K562 (cell line): ENCODE data around the gene UBR4. TPM values are rescaled to one million over a fixed set of nuclear protein-coding genes. Genes with fewer than 3 reads are reported as not detected.

ENCODE experiments used
- ATAC-seq: fragments of 200-7000 bp; cut with Tn5 transposase; 3 replicates; pipeline ENCODE4 v1.9.1; 2020; ENCODE audit warnings: moderate library complexity
- BruUV-seq: library from RNA; stranded (reverse); fragments of 400-500 nt; replicated peaks from 2 replicates; lab custom pipeline; 2021; lab: Mats Ljungman, UMichigan
- CTCF ChIA-PET: fragments of 300-600 bp; formaldehyde crosslinking; extraction: SDS; loops from one replicate; lab custom pipeline; 2021; ENCODE audit warnings: low intra/inter-chr PET ratio; lab: Yijun Ruan, JAX
- POLR2A ChIA-PET: fragments of 300-600, 350-650 bp; sonication (Branson Sonifier 250); formaldehyde crosslinking; extraction: SDS; loops from one replicate; lab custom pipeline; 2021; ENCODE audit warnings: antibody characterized with exemption, inconsistent platforms; lab: Yijun Ruan, JAX
- DNase-seq, 4 experiments: peaks; one replicate each; pipeline versions ENCODE4 v3.0.0 to v3.0.0-alpha.2; 2011 to 2018; ENCODE audit warnings: low spot score in 3 of 4, mixed read lengths in 3 of 4; ENCODE audit errors: extremely low read depth in 1 of 4
- FAIRE-seq: peaks from 2 replicates; lab custom pipeline; 2011; peaks lifted over from hg19 to GRCh38; lab: Jason Lieb, UNC
- H2AFZ ChIP-seq: 2 replicates; pipeline ENCODE4 v1.6.0; 2011; ENCODE audit warnings: low read depth, low read length, control low read depth, inconsistent platforms
- H3K27ac ChIP-seq: fragments of 200-600 bp; 3 replicates; pipeline ENCODE4 v1.8.0; 2011; ENCODE audit warnings: low read depth, mild to moderate bottlenecking, control low read depth, inconsistent platforms, low read length, moderate library complexity, mixed read lengths; ENCODE audit errors: extremely low read depth
- H3K27me3 ChIP-seq, 2 experiments: fragments of 300-600 bp in 1 of 2; 2 replicates in 1 of 2; 3 replicates in 1 of 2; pipeline versions ENCODE4 v1.6.0 to v1.8.0; 2011; ENCODE audit warnings: inconsistent platforms in 2 of 2, low read length in 2 of 2, mild to moderate bottlenecking in 1 of 2, mixed read lengths in 1 of 2, moderate library complexity in 1 of 2; ENCODE audit not compliant: control insufficient read depth in 2 of 2, insufficient read depth in 2 of 2
- H3K36me3 ChIP-seq: fragments of 300-600 bp; 3 replicates; pipeline ENCODE4 v1.8.0; 2011; ENCODE audit warnings: mild to moderate bottlenecking, low read length, inconsistent platforms; ENCODE audit not compliant: control insufficient read depth, insufficient read depth
- H3K4me1 ChIP-seq, 2 experiments: fragments of 200-600 bp in 1 of 2; replicated peaks in 1 of 2; 2 replicates in 1 of 2; 3 replicates in 1 of 2; pipeline versions ENCODE4 v1.5.1 to v1.8.0; 2011; ENCODE audit warnings: inconsistent platforms in 2 of 2, low read length in 2 of 2, mild to moderate bottlenecking in 1 of 2, mixed read lengths in 1 of 2, moderate library complexity in 1 of 2; ENCODE audit not compliant: control insufficient read depth in 2 of 2, insufficient read depth in 2 of 2
- H3K4me2 ChIP-seq: 2 replicates; pipeline ENCODE4 v1.6.1; 2011; ENCODE audit warnings: low read length, control low read depth, inconsistent platforms, mixed read lengths; ENCODE audit not compliant: insufficient read depth
- H3K4me3 ChIP-seq: fragments of 200-600 bp; sonication (generic), shearing (Covaris generic); 2 replicates; pipeline ENCODE4 v1.5.1; 2016; ENCODE audit warnings: control low read depth, inconsistent platforms
- H3K79me2 ChIP-seq: fragments of 200-600 bp; 3 replicates; pipeline ENCODE4 v1.8.0; 2011; ENCODE audit warnings: low read length, inconsistent platforms; ENCODE audit not compliant: control insufficient read depth, insufficient read depth
- H3K9ac ChIP-seq, 2 experiments: 2 replicates each; pipeline versions ENCODE4 v1.6.0 to v1.6.1; 2011; ENCODE audit warnings: low read depth in 2 of 2, low read length in 2 of 2, control low read depth in 1 of 2, inconsistent platforms in 1 of 2, mild to moderate bottlenecking in 1 of 2, mixed read lengths in 1 of 2; ENCODE audit not compliant: insufficient read depth in 1 of 2
- H3K9me1 ChIP-seq: one replicate; pipeline ENCODE4 v1.6.0; 2011; ENCODE audit warnings: inconsistent platforms, mild to moderate bottlenecking, low read length, moderate library complexity; ENCODE audit not compliant: control insufficient read depth, insufficient read depth
- H3K9me3 ChIP-seq: replicated peaks from 2 replicates; pipeline ENCODE4 v1.5.1; 2011; ENCODE audit warnings: low read depth, low read length, inconsistent platforms; ENCODE audit not compliant: control insufficient read depth, insufficient read depth
- H4K20me1 ChIP-seq: replicated peaks from 2 replicates; pipeline ENCODE4 v1.6.1; 2011; ENCODE audit warnings: low read length, inconsistent platforms, mixed read lengths; ENCODE audit not compliant: control insufficient read depth, insufficient read depth
- AFF1 ChIP-seq, 2 experiments: fragments of 450-650 bp; IDR thresholded peaks; 2 replicates each; pipeline ENCODE4 v1.6.1; 2018; ENCODE audit warnings: mild to moderate bottlenecking in 2 of 2, low read depth in 1 of 2; ENCODE audit not compliant: partially characterized antibody in 2 of 2
- DDX20 ChIP-seq: fragments of 450-650 bp; IDR thresholded peaks from 2 replicates; pipeline ENCODE4 v1.6.1; 2016; ENCODE audit warnings: missing genetic modification characterization, low read depth, mild to moderate bottlenecking, missing compliant biosample characterization, moderate library complexity
- GABPB2 ChIP-seq: fragments of 250-450 bp; sonication (Bioruptor Pico); conservative IDR thresholded peaks from 2 replicates; pipeline ENCODE4 v1.5.1; 2021; ENCODE audit warnings: mild to moderate bottlenecking
- MBD2 ChIP-seq: sonication (generic); IDR thresholded peaks from 2 replicates; pipeline ENCODE4 v1.6.1; 2016; ENCODE audit warnings: low read depth, borderline replicate concordance
- MLLT1 ChIP-seq, 2 experiments: fragments of 450-650 bp; IDR thresholded peaks; 2 replicates each; pipeline ENCODE4 v1.6.1; 2016
- PHB ChIP-seq: fragments of 250-450 bp; sonication (Bioruptor Pico); IDR thresholded peaks from 2 replicates; pipeline ENCODE4 v1.5.0; 2021
- RBM22 ChIP-seq: fragments of 200-400 bp; formaldehyde crosslinking; IDR thresholded peaks from 2 replicates; pipeline ENCODE4 v1.6.1; 2018; ENCODE audit warnings: low read length, low read depth; ENCODE audit not compliant: poor library complexity, severe bottlenecking
- ZBTB12 ChIP-seq: fragments of 250-450 bp; sonication (Bioruptor Pico); IDR thresholded peaks from 2 replicates; pipeline ENCODE4 v1.4.0; 2020
- ZNF316 ChIP-seq: fragments of 450-650 bp; IDR thresholded peaks from 2 replicates; pipeline ENCODE4 v1.6.1; 2016
- ZNF766 ChIP-seq: fragments of 200-800 bp; sonication (Bioruptor generic); conservative IDR thresholded peaks from 2 replicates; pipeline ENCODE4 v1.6.1; 2016; ENCODE audit warnings: missing genetic modification characterization, missing compliant biosample characterization
- WGBS: fragments of 100-300 bp; shearing (Covaris generic); methylation state at CpG from one replicate; pipeline ENCODE4 v1.1.6; 2016; ENCODE audit warnings: low coverage, mixed read lengths; ENCODE audit not compliant: insufficient coverage; ENCODE audit errors: missing lambda C conversion rate; 5-methylcytosine and 5-hydroxymethylcytosine counted together
- in situ Hi-C: fragments of 300-500 bp; cut with MboI; formaldehyde crosslinking; loops from 4 replicates; pipeline ENCODE4 v1.15.0; 2018; ENCODE audit warnings: inconsistent platforms, mixed read lengths
- intact Hi-C: fragments of 100-400 bp; cut with micrococcal nuclease; formaldehyde crosslinking; loops from 2 replicates; pipeline ENCODE4 v1.14.2; 2022
- polyA plus RNA-seq, 8 experiments: library from polyadenylated mRNA; depleted of rRNA in 4 of 8; stranded (reverse) in 5 of 8; unstranded in 3 of 8; fragments of >200 nt; fragmentation: Nextera tagmentation in 2 of 8; fragmentation: Illumina TruSeq in 1 of 8; extraction: Ambion mirVana in 2 of 8; extraction: Trizol in 1 of 8; gene quantifications; 2 replicates each; pipeline versions ENCODE4 v1.2.1 to v1.2.3, GENCODE V29; 2011 to 2014; ENCODE audit warnings: inconsistent platforms in 1 of 8, missing spikeins in 1 of 8
- total RNA-seq, 7 experiments: library from RNA; depleted of rRNA in 6 of 7; stranded (reverse); fragments of >200 nt in 6 of 7; fragmentation: Illumina TruSeq in 2 of 7; extraction: Trizol in 2 of 7; gene quantifications; 2 replicates each; pipeline versions ENCODE4 v1.2.1 to v1.2.3, GENCODE V29; 2011 to 2021; ENCODE audit warnings: low replicate concordance in 1 of 7
- TF ChIP-seq, protein P1 (sequence below): fragments of 250-450 bp; sonication (Bioruptor Pico); IDR thresholded peaks from 2 replicates; pipeline ENCODE4 v1.6.1; 2021; ENCODE audit warnings: mild to moderate bottlenecking

UBR4 gene
- total and polyA plus RNA-seq, 9 of the 15 experiments (the other 6 are each of a cell fraction or from before 2014, with no cell fraction given): 55.4 to 277 (median 123) TPM

- FAIRE-seq (no peak), DNase-seq (no peak), ATAC-seq (no peak)
- BruUV-seq: no TSS peak
- no peak overlapping the region for H3K4me3 ChIP-seq
- no peak overlapping the region for H3K9ac ChIP-seq
- H3K9me3 ChIP-seq: no peaks in the 10 kb centered on the region
- intact Hi-C loops (no loop called here), in situ Hi-C loops (no loop called here)
- no peaks in the 10 kb centered on the region for H3K79me2 ChIP-seq
- TF ChIP-seq RBM22 (no peak), ZNF766 (no peak), ZBTB12 (no peak), GABPB2 (CRISPR knock-in tag) (no peak), ZNF316 (no peak), MBD2 (no peak), MLLT1 (IDR thresholded peaks at IDR 0.05) (no peak), AFF1 (IDR thresholded peaks at IDR 0.05; ENCODE audit: low read depth in 1 of 2, partially characterized antibody in 2 of 2) (no peak), DDX20 (tag) (no peak), PHB (CRISPR knock-in tag) (no peak)
- TF ChIP-seq, protein P1, sequence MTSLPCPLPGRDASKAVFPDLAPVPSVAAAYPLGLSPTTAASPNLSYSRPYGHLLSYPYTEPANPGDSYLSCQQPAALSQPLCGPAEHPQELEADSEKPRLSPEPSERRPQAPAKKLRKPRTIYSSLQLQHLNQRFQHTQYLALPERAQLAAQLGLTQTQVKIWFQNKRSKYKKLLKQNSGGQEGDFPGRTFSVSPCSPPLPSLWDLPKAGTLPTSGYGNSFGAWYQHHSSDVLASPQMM: no peak
- no peaks in the 10 kb centered on the region for H3K4me1 ChIP-seq
- CTCF ChIA-PET: no interaction called here
- H3K4me2 ChIP-seq: no peak overlapping the region
- WGBS: 96% methylated on average over 7 of the region's 7 CpGs
- H3K9me1 ChIP-seq: no peaks in the 10 kb centered on the region
- no peak overlapping the region for H3K27ac ChIP-seq
- H3K27me3 ChIP-seq: no peaks in the 10 kb centered on the region
- no peaks in the 10 kb centered on the region for H4K20me1 ChIP-seq
- POLR2A ChIA-PET: interaction anchor here (1.0 to 1.8 kb wide), 3 partner anchors 10 to 34 kb away, joined by 3 to 6 read pairs (median 4); no protein-coding TSS in a partner anchor
- peaks cover 100% of the 10 kb centered on the region for H3K36me3 ChIP-seq
- no peak overlapping the region for H2AFZ ChIP-seq
Measured at GRCh38 chr1:19160831-19161230, 49.2 kb downstream of the UBR4 start.
